GM12878 (cell line): ENCODE measurements around the gene RGS6. TPM values are rescaled to one million over a fixed set of nuclear protein-coding genes. Genes with fewer than 3 reads are reported as not detected.

Source experiments
- ATAC-seq: fragments of 200-7000 bp; cut with Tn5 transposase; 3 replicates; pipeline ENCODE4 v1.9.1; 2020; ENCODE audit warnings: mild to moderate bottlenecking, moderate library complexity
- BruUV-seq: library from RNA; stranded (reverse); fragments of 400-500 nt; replicated peaks from 2 replicates; lab custom pipeline; 2021; lab: Mats Ljungman, UMichigan
- CTCF ChIA-PET: fragments of 300-600 bp; sonication (Branson Sonifier 250); formaldehyde crosslinking; extraction: SDS; loops from one replicate; lab custom pipeline; 2021; ENCODE audit warnings: inconsistent platforms; lab: Yijun Ruan, JAX
- POLR2A ChIA-PET: fragments of 350-600 bp; formaldehyde crosslinking; extraction: SDS; loops from one replicate; lab custom pipeline; 2021; ENCODE audit warnings: inconsistent platforms; lab: Charles Lee
- RAD21 ChIA-PET: fragments of 300-600 bp; sonication (Branson Sonifier 250); formaldehyde crosslinking; loops from one replicate; lab custom pipeline; 2023; ENCODE audit warnings: antibody characterized with exemption; ENCODE audit not compliant: unreplicated experiment; lab: Charles Lee
- SMC1A ChIA-PET: fragments of 300-600 bp; sonication (Branson Sonifier 250); formaldehyde crosslinking; loops from one replicate; lab custom pipeline; 2023; ENCODE audit not compliant: unreplicated experiment, uncharacterized antibody; lab: Charles Lee
- DNase-seq: peaks from one replicate; pipeline ENCODE4 v3.0.0-alpha.2; 2011; ENCODE audit warnings: low read depth, low spot score
- FAIRE-seq: peaks from 3 replicates; lab custom pipeline; 2011; peaks lifted over from hg19 to GRCh38; lab: Jason Lieb, UNC
- H2AFZ ChIP-seq: 2 replicates; pipeline ENCODE4 v1.6.0; 2011; ENCODE audit warnings: low read depth, low read length, control low read depth; ENCODE audit not compliant: control insufficient read depth
- H3K27ac ChIP-seq: 2 replicates; pipeline ENCODE4 v1.5.1; 2011; ENCODE audit warnings: control low read depth; ENCODE audit not compliant: control insufficient read depth, insufficient read depth
- H3K27me3 ChIP-seq, 2 experiments: replicated peaks in 1 of 2; 2 replicates each; pipeline versions ENCODE4 v1.6.0 to v1.6.1; 2011; ENCODE audit warnings: low read length in 1 of 2; ENCODE audit not compliant: control insufficient read depth in 2 of 2, insufficient read depth in 2 of 2
- H3K36me3 ChIP-seq, 2 experiments: 2 replicates each; pipeline ENCODE4 v1.5.1; 2011; ENCODE audit warnings: low read length in 1 of 2; ENCODE audit not compliant: control insufficient read depth in 2 of 2, insufficient read depth in 2 of 2
- H3K4me1 ChIP-seq: 2 replicates; pipeline ENCODE4 v1.6.1; 2011; ENCODE audit warnings: mild to moderate bottlenecking, low read length, moderate library complexity, mixed read lengths; ENCODE audit not compliant: control insufficient read depth, insufficient read depth
- H3K4me2 ChIP-seq: 2 replicates; pipeline ENCODE4 v1.6.0; 2011; ENCODE audit warnings: control low read depth; ENCODE audit not compliant: control insufficient read depth, insufficient read depth
- H3K4me3 ChIP-seq: fragments of 200-600 bp; sonication (generic); 2 replicates; pipeline ENCODE4 v1.5.1; 2016
- H3K79me2 ChIP-seq: 2 replicates; pipeline ENCODE4 v1.6.0; 2011; ENCODE audit warnings: low read length; ENCODE audit not compliant: control insufficient read depth, insufficient read depth
- H3K9ac ChIP-seq: 2 replicates; pipeline ENCODE4 v1.8.0; 2011; ENCODE audit warnings: low read length, control low read depth, mixed read lengths; ENCODE audit not compliant: control insufficient read depth, insufficient read depth
- H3K9me3 ChIP-seq: replicated peaks from 3 replicates; pipeline ENCODE4 v1.5.1; 2011; ENCODE audit warnings: mild to moderate bottlenecking, low read length; ENCODE audit not compliant: control insufficient read depth, insufficient read depth
- H4K20me1 ChIP-seq: 2 replicates; pipeline ENCODE4 v1.6.0; 2011; ENCODE audit not compliant: control insufficient read depth, insufficient read depth
- BCL11A ChIP-seq: IDR thresholded peaks from 2 replicates; pipeline ENCODE4 v1.6.1; 2011; ENCODE audit warnings: low read depth, low read length
- BCL3 ChIP-seq: IDR thresholded peaks from 2 replicates; pipeline ENCODE4 v1.6.1; 2011; ENCODE audit warnings: borderline replicate concordance, low read depth, mild to moderate bottlenecking, moderate library complexity, low read length; ENCODE audit not compliant: insufficient read depth, poor library complexity, severe bottlenecking
- BMI1 ChIP-seq: fragments of 450-650 bp; IDR thresholded peaks from 2 replicates; pipeline ENCODE4 v1.6.1; 2016; ENCODE audit warnings: mild to moderate bottlenecking, moderate library complexity, borderline replicate concordance
- CHD1 ChIP-seq: IDR thresholded peaks from 2 replicates; pipeline ENCODE4 v1.6.1; 2012; ENCODE audit warnings: low read depth, low read length, improper control_type of control experiment
- EED ChIP-seq: sonication (generic); IDR thresholded peaks from 2 replicates; pipeline ENCODE4 v1.6.1; 2016; ENCODE audit warnings: antibody characterized with exemption, low read depth
- IKZF1 ChIP-seq: fragments of 450-650 bp; conservative IDR thresholded peaks from 2 replicates; pipeline ENCODE4 v1.6.1; 2017; ENCODE audit warnings: antibody characterized with exemption, mild to moderate bottlenecking
- JUNB ChIP-seq: IDR thresholded peaks from 2 replicates; pipeline ENCODE4 v1.6.1; 2016; ENCODE audit warnings: antibody characterized with exemption, mild to moderate bottlenecking
- JUND ChIP-seq: IDR thresholded peaks from 2 replicates; pipeline ENCODE4 v1.6.1; 2012; ENCODE audit warnings: low read depth, mild to moderate bottlenecking, low read length, improper control_type of control experiment, moderate library complexity
- NR2F1 ChIP-seq: fragments of 450-650 bp; conservative IDR thresholded peaks from 2 replicates; pipeline ENCODE4 v1.6.1; 2017; ENCODE audit warnings: mild to moderate bottlenecking
- SKIL ChIP-seq: fragments of 450-650 bp; IDR thresholded peaks from 2 replicates; pipeline ENCODE4 v1.6.1; 2017; ENCODE audit warnings: mild to moderate bottlenecking, low read depth, inconsistent platforms; ENCODE audit not compliant: poor library complexity, severe bottlenecking
- SMAD1 ChIP-seq: fragments of 450-650 bp; IDR thresholded peaks from 2 replicates; pipeline ENCODE4 v1.6.1; 2018; ENCODE audit warnings: mild to moderate bottlenecking, low read depth; ENCODE audit not compliant: partially characterized antibody
- SUZ12 ChIP-seq: fragments of 200-600 bp; sonication (generic); IDR thresholded peaks from one replicate; pipeline ENCODE4 v1.6.1; 2018; ENCODE audit warnings: antibody characterized with exemption, mild to moderate bottlenecking; ENCODE audit not compliant: unreplicated experiment
- WRNIP1 ChIP-seq: IDR thresholded peaks from 2 replicates; pipeline ENCODE4 v1.6.1; 2011; ENCODE audit warnings: low read depth, low read length, improper control_type of control experiment, borderline replicate concordance
- WGBS: methylation state at CpG from one replicate; pipeline ENCODE4 v1.1.6; 2016; ENCODE audit warnings: low lambda C conversion rate; ENCODE audit not compliant: insufficient replicate concordance, insufficient coverage; ENCODE audit errors: missing lambda C conversion rate; 5-methylcytosine and 5-hydroxymethylcytosine counted together
- in situ Hi-C: fragments of 300-500 bp; cut with MboI; formaldehyde crosslinking; loops from 9 replicates; pipeline ENCODE4 v1.14.3; 2018; ENCODE audit warnings: mixed read lengths
- intact Hi-C: fragments of 100-400 bp; cut with micrococcal nuclease; formaldehyde crosslinking; loops from one replicate; pipeline ENCODE4 v1.14.2; 2022; ENCODE audit not compliant: unreplicated experiment
- polyA plus RNA-seq, 11 experiments: library from polyadenylated mRNA; depleted of rRNA in 4 of 11; unstranded in 6 of 11; stranded (reverse) in 5 of 11; fragments of >200 nt; fragmentation: Nextera tagmentation in 4 of 11; fragmentation: Illumina TruSeq in 1 of 11; extraction: Ambion mirVana in 4 of 11; extraction: Trizol in 1 of 11; gene quantifications; 1 replicate in 1 of 11; 2 replicates in 10 of 11; pipeline versions ENCODE4 v1.2.1 to v1.2.3, GENCODE V29; 2011 to 2016; ENCODE audit warnings: inconsistent platforms in 2 of 11, missing spikeins in 2 of 11, low read depth in 1 of 11
- total RNA-seq, 4 experiments: library from RNA; depleted of rRNA in 3 of 4; stranded (reverse); fragments of >200 nt in 3 of 4; fragmentation: Illumina TruSeq in 1 of 4; extraction: Trizol in 1 of 4; gene quantifications; 2 replicates each; pipeline versions ENCODE4 v1.2.1 to v1.2.3, GENCODE V29; 2013 to 2021
- TF ChIP-seq, protein P1 (sequence below): fragments of 450-650 bp; IDR thresholded peaks from 2 replicates; pipeline ENCODE4 v1.6.1; 2017; ENCODE audit warnings: mild to moderate bottlenecking
- TF ChIP-seq, protein P2 (sequence below): IDR thresholded peaks from 2 replicates; pipeline ENCODE4 v1.6.1; 2011; ENCODE audit warnings: low read depth, low read length, improper control_type of control experiment, borderline replicate concordance

Gene RGS6
- total and polyA plus RNA-seq, 10 of the 15 experiments (the other 5 are each of a cell fraction or from before 2014, with no cell fraction given), result 3.9 to 18.1 (median 12.4) TPM

DNA sequence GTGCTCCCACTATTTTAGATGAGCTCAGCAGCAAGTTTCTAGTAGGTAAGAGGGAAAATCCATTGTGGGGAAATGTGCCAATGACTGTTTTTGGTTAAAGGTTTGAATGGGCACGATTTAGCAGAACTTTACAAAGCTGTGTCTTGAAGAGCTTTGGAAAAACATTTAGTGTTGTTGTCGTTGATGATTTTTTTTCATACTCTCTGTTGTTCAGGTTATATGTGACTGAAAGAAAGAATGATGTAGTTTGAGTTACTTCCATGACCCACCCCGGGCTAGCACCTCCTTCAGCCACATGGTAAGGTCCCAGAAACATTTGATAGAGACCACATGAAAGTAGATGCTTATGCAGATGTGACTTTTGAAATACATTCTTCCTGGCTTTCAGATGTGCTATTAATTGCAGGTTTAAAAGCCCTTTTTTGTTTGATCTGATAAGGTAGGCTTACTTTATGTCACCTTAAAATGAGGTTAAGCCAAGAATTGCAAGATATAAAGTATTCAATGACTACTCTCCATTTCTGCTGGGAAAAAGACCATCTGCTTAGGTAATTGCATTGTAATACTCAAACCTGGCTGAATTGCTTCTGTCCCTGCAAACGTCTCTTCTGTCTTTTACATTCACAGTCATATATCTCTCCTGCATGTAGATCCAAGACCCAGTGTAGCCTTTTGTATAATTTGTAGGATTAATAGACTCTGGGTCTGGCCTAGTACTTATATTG is 250.6 kb downstream of the RGS6 start:
- in situ Hi-C loops, result no loop called here
- Histone ChIP-seq H3K4me2 (no peak overlapping the region), H2AFZ (no peak overlapping the region), H3K36me3 (no peaks in the 10 kb centered on the region), H3K9me3 (0 out of 3 replicates have a peak, but pooled peaks cover 2% of the 10 kb centered on the region), H3K9ac (no peak overlapping the region), H3K4me3 (no peak overlapping the region), H3K79me2 (no peaks in the 10 kb centered on the region), H3K4me1 (no peaks in the 10 kb centered on the region), H3K27me3 (no peaks in the 10 kb centered on the region), H4K20me1 (no peaks in the 10 kb centered on the region), H3K27ac (no peak overlapping the region)
- DNase-seq (no peak), ATAC-seq (peak; percentile 87), FAIRE-seq (no peak)
- intact Hi-C loops, result no loop called here
- POLR2A ChIA-PET, result interaction anchor here (0.9 to 1.0 kb wide), 2 partner anchors 53 to 152 kb away, joined by 3 to 6 read pairs; no protein-coding TSS in a partner anchor
- BruUV-seq, result no TSS peak
- 2% methylated on average over 4 of the region's 4 CpGs for WGBS
- RAD21 ChIA-PET, result interaction anchor here (0.9 to 3.2 kb wide), 8 partner anchors 9 to 160 kb away, joined by 3 to 12 read pairs (median 4); no protein-coding TSS in a partner anchor
- SMC1A ChIA-PET, result interaction anchor here (0.7 to 4.2 kb wide), 11 partner anchors 9 to 294 kb away, joined by 3 to 38 read pairs (median 4); partner anchors contain the start of gene RGS6
- CTCF ChIA-PET, result interaction anchor here (1.0 to 2.4 kb wide), 5 partner anchors 11 to 237 kb away, joined by 3 to 7 read pairs (median 4); no protein-coding TSS in a partner anchor
- TF ChIP-seq NR2F1 (no peak), JUND (no peak), SKIL (no peak), JUNB (peak; percentile 43), SMAD1 (peak; percentile 43), IKZF1 (peak; percentile 42), WRNIP1 (no peak), EED (peak; percentile 72), BMI1 (no peak), SUZ12 (no peak), BCL3 (peak; percentile 73), CHD1 (no peak), BCL11A (no peak)
- TF ChIP-seq, protein P1, sequence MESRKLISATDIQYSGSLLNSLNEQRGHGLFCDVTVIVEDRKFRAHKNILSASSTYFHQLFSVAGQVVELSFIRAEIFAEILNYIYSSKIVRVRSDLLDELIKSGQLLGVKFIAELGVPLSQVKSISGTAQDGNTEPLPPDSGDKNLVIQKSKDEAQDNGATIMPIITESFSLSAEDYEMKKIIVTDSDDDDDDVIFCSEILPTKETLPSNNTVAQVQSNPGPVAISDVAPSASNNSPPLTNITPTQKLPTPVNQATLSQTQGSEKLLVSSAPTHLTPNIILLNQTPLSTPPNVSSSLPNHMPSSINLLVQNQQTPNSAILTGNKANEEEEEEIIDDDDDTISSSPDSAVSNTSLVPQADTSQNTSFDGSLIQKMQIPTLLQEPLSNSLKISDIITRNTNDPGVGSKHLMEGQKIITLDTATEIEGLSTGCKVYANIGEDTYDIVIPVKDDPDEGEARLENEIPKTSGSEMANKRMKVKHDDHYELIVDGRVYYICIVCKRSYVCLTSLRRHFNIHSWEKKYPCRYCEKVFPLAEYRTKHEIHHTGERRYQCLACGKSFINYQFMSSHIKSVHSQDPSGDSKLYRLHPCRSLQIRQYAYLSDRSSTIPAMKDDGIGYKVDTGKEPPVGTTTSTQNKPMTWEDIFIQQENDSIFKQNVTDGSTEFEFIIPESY, result no peak
- TF ChIP-seq, protein P2, sequence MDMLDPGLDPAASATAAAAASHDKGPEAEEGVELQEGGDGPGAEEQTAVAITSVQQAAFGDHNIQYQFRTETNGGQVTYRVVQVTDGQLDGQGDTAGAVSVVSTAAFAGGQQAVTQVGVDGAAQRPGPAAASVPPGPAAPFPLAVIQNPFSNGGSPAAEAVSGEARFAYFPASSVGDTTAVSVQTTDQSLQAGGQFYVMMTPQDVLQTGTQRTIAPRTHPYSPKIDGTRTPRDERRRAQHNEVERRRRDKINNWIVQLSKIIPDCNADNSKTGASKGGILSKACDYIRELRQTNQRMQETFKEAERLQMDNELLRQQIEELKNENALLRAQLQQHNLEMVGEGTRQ, result no peak
